Urothelium cell line (cell line): ENCODE data around the gene ADAMTS17.

ENCODE experiments used
- DNase-seq: peaks from one replicate; pipeline ENCODE4 v3.0.0; 2011; ENCODE audit warnings: low spot score, mixed read lengths
- FAIRE-seq: peaks from 2 replicates; lab custom pipeline; 2011; peaks lifted over from hg19 to GRCh38; lab: Jason Lieb, UNC

Gene ADAMTS17

DNA sequence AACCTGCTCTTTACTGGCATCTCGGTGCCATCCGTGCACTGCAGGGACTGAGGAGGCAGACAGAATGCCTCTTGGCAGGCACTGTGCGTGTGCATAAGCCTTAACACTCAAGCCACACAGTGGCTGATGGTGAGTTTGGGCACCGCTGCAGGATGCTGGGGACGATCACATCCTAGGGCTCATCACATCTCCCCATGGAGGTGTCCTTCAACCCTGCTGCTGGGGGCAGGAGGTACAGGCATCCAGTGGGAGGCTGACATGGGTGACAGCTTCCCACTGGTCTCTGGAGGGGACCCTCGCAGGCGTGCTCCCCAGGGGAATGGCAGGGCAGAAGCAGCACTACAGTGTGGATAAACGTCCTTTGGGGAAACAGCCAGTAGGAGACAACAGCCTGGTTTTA, 190.9 kb downstream of the ADAMTS17 start:
- DNase-seq (no peak), FAIRE-seq (no peak)

DNA sequence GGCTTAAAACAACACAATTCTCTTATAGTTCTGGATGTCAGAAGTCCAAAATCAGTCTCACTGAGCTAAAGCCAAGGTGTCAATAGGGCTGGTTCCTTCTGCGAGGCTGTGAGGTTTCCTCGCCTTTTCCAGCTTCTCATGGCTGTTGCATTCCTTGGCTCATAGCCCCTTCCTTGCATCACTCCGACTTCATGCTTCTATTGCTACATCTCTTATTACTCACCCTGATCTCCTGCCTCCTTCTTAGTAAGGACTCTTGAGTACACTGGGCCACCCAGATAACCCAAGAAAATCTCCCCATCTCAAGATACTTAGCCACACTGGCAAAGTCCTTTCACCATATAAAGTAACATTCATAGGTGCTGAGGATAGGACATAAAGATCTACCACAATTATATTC, 193.9 kb downstream of the ADAMTS17 start:
- DNase-seq (no peak), FAIRE-seq (no peak)

DNA sequence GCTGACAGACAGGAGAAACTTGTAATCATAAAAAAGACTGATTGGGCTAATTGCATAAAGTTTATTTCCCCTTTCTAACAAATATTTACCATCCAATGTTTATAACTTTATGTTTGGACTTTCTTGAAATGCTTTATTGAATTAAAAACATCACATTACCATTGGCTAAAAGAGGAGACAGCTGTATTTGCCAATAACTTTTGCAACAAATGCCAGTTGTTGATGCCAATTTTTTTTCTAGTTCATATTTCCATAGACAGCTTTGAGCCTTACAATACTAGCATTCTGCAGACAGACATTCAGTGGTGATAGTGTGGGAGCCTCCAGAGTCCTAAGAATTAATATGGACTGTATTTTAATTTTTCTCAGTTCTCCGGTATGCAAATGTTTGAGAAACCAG, 198.4 kb downstream of the ADAMTS17 start:
- DNase-seq, result no peak

DNA sequence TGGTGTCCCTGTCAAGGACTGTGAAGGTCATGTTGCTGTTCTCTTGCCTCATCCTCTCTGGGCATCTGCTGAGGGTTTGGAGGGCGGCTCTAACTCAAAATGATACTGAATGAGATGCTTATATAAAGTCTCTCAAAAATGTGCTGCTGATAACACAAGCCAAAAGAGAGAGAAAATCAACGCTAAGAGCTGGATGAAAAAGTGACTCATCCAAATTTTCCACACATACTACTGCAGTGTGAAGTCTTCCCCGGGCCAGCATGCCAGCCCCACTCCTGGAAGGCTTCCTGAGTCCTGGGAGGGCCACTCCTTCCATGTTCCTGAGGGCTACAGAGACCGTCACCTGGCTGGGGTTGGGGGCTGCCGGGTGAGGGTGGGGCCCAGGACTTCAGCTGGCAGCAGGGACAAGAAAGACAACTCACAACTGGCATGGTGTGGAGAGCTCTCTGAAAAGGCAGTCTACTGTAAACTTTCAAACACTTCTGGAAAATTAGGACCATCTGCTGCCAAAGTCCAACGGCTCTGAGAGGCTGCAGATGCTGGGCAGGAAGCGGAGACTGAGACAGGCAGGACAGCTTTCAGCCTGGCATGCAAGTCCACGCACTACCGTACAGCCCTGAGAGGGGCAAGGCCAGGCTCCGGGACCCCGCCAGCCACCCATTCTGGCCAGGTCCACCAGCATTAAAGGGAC, 200.3 kb downstream of the ADAMTS17 start:
- no peak for DNase-seq

More for the DNA sequence above, 198.4 kb downstream of the ADAMTS17 start:
- no peak for FAIRE-seq

DNA sequence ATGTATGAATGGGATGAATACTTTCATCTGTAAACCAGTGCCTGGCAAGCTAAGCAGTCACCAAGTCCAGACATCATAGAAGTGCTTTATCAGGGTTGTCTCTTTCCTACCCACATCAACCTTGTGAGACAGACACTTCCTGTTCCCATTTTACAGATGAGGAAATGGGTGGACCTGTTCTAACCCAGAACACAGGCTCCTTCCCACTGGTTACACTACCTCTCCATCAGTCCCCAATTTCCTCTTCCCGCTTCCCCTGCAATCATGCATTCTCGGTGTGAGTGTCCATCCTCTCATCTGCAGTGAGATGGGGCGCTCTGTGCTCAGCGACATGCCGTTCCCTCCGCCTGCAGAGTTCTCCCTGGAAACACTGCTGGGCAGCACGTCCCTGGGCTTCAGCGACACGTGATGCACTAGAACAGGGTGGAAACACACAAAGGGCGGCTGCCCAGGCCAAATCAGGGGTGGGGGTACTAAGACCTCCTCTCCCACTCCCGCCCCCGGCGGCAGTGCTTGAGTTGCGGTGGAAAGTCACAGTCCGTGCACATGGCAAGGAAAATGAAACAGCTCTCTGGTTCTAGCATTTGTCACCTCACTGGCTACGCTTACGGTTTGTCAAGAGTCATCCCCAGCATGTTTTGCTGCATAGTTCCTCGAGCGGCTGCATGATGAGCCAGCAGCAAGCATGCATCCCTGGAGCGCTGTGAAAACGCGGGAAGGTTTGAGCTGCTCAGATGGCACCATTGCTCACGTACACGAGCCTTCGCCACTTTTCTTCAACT, 201.1 kb downstream of the ADAMTS17 start:
- DNase-seq (no peak), FAIRE-seq (no peak)

More for the DNA sequence above, 200.3 kb downstream of the ADAMTS17 start:
- FAIRE-seq, result no peak

DNA sequence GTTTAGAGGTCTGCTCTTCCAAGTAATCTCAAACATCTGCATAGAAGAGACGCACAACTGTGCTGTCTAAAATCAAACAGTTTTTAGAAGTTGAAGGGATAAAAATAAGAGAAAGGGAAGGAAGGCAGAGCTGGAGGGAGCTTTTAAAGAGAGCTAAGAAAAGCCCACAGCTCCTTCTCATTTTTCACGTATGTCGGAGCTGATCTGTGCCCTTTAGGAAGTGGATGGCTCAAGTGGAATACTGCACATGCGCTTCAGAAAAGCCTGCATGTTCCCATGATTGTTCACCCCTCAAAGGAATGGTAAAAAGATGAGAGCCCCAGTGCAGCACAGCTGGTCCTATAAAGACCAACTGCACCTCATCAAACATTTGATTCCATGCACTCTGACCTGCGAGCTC, 207.2 kb downstream of the ADAMTS17 start:
- DNase-seq, result no peak
- FAIRE-seq, result no peak

DNA sequence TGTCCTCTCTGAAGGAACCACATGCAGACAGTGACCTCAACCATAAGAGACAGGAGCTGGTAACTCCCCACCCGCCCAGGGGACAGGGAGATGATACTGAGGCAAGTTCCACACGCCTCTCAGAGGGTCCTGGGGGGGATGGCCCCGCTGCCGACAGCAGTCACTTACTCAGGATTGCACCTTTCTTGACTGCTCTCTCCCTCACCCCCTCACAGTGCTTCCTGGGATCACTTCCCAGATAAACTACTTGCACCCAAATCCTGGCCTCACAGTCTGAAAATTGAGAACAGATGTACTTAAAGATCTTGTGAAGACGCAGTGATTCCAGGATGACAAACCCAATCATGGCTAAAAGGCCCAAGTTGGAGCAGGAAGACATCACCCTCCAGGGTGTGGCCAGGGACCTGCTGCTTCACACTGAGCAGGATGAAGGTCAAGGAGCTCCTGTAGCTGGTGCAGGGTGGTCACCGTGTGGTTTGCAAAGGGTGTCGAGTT, 207.6 kb downstream of the ADAMTS17 start:
- DNase-seq, result no peak
- no peak for FAIRE-seq

DNA sequence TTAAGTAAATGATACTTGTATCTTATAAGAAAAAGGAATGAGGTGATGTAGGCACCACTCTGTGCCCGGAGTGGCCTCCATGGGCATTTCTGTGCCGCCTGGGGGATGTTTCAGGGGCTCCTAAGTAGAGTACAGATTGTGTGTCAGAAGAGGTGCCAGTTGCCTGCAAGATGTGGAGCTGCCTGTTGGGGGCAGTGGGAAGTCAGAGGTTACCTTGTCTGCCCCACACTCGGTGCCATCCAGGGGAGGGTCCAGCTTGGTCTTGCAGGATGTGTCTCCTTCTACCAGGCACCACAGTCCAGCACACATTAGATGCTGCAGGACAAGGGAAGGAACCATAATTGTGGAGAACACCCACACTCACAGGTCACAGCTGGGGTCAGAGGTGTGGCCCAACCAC, 208.8 kb downstream of the ADAMTS17 start:
- DNase-seq, result no peak
- FAIRE-seq, result no peak

DNA sequence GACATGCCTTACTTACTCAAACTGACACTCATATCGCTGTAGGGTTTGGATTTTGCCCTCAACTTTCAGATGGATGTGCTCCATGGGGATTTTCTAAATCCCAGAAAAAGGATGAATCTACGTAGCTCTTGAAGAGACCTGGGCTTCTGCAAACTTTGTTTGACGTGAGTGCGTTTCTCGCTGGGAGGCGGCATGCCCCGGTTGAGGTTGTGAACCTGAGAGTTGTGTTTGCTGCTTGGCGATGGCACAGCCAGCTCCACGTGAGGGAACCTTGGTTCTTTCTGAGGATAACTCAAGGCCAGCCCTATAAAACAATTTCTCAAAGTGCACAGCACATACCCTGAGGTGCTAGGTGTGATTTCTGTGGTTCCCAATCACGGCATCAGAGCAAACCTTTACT, 209.5 kb downstream of the ADAMTS17 start:
- DNase-seq, result no peak
- no peak for FAIRE-seq

DNA sequence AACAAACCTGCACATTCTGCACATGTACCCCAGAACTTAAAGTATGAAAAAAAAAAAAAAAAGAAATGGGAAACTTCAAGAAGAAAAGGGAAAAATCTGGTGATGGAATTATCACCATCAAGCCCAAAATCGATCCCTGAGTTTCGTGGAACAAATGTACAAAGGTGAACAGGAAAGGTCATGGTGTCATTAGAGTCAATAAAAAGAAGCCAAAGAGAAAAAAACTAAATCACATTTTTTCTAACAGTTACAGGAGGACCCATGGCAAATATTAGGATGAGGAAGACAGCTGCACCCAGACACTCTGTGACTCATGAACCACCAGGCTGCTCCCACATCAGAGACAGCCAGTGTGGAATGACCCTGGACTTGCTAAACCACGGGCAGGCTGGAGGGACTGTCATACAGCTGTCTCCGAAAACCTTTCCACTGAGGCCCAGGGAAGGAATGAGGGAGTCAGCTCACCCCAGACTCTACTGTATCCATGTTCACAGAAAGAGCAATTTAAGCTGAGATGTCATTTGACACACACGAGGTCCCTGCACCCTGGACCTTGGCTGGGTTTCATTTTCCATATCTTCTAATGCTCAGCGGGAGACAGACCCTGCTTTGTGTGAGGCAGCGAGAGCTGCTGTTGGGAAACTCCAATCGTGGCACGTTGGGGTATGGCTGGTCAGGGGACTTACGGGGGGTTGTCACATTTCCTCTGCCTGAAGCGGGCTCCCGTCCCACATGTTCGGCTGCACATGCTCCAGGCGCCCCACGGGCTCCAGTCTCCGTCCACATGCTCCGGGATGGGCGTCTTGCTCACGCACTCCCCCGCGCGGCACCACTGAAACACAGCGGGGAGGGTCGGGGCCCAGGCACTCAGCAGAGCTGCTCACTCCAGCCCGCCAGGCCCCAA, 210.2 kb downstream of the ADAMTS17 start:
- DNase-seq (peak; percentile 37), FAIRE-seq (no peak)

DNA sequence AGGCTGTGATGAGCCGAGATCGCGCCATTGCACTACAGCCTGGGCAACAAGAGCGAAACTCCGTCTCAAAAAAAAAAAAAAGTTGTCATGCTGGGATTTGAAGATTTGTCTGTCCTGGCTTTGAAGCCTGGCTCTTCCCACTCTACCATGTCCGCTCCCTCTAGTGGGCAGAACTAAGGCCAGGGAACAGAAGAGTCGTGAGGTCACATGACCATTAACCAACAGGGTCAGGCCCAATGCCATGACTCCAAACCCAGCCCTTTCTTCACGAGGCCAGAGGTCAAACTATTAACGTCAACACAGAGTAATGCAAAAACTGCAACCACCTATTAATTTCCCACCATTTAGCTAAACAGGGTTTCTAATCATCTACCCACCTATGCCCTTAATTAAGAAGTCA, 212.1 kb downstream of the ADAMTS17 start:
- no peak for DNase-seq
- no peak for FAIRE-seq

DNA sequence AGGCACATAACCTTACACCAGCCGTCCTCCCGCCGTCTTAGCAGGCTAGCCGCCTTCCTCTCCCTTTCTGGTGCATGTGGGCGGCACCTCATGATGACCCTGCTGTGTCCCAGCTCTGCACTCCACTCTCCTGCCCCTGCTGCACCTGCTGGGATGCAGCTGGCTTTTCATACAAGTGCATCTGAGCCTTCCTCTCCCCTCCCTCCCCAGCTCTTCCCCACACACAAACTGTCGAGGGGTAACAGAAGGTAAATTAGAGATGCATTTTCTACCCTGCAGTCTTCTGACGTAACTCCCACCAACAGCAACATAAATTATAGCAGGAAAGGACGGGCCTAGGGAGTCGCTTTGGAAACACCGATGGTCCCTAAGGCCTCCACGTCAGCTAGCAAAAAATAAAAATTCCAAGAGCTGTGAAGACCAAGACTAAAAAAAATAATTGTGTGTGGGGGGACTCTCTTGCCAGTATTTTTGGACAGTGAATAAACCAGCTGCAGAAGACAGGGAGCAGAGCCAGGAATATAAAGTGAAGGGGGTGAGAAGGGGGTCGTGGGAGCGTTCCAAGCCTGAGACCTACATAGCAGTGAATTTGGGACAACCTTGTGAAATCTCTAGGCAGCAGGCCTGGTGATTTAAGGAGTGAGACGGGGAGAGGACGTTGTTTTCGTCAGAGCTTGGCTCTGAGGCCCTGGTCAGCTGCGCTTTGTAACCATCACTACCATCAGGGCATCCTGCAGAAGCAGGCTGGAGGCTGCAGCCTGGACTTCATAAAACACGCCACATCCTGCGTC, 216.2 kb downstream of the ADAMTS17 start:
- FAIRE-seq (peak; percentile 55), DNase-seq (no peak)

DNA sequence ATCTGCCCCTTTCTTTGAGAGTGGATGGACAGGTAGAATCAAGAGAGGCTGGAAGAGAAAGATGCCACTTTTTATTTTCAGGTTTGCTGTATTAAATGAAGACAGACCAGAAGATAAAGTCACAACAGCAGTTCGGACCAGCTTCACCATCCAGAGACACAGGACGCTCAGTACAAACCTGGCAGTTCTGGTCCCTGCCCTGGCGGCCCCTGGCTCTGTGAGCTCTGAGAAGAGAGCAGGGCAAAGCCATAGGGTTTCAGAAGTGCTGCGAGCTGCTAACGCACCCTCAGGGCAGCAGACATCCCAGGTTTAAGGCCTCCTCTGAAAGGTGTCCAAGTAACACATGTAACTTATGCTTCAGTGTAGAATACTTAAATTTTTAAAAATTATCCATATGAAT, 216.8 kb downstream of the ADAMTS17 start:
- DNase-seq, result no peak
- no peak for FAIRE-seq

DNA sequence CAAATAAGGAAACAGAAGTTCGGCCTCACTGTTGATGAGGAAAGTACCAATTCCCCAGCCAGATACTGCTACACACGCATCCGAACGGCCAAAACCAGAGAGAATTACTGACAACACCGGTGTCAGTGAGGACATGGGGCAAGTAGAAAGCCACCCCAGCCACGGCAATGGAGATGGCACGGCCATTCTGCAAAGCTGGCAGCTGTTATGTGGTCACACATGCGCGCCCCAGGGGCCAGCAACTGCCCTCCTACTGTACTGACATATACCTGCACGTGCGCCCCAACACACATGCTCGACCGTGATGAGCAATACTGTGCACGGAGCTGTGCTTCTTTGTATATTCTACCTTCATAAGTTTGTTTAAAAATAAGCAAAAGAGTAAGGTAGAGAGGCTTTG, 217.4 kb downstream of the ADAMTS17 start:
- no peak for FAIRE-seq
- DNase-seq, result no peak

DNA sequence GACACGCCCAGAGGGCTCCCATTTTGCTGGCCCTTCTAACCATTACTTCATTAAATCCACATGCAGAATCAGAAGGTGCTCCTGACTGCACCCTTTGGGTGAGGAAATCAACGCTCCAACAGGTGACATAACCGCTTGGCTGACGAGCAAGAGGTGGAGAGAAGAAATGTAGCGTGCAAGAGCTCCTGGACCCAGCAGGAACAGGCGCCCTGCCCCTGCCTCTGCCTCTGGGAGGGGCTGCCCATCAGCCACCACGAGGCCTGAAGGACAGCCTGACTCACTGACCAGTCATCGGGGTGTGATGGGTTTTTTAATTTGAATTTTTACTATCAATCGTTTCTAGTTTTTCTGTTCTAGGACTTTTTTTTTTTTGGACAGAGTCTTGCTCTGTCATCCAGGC, 218.2 kb downstream of the ADAMTS17 start:
- FAIRE-seq (no peak), DNase-seq (no peak)

DNA sequence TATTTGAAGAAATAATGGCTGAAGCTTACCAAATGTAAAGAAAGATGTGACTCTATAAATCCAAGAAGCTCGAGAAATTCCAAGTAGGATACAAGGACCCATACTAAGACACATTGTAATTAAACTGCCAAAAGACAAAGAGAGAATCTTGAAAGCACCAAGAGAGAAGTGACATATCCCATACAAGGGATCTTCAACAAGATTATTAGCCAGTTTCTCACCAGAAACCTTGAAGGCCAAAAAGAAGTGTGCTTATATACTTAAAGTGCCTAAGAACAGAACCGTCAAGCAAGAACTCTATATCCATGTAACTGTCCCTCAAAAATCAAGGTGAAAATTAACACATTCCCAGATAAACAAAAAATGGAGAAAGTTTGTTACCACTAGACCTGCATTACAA, 220.5 kb downstream of the ADAMTS17 start:
- DNase-seq, result no peak
- FAIRE-seq, result no peak

DNA sequence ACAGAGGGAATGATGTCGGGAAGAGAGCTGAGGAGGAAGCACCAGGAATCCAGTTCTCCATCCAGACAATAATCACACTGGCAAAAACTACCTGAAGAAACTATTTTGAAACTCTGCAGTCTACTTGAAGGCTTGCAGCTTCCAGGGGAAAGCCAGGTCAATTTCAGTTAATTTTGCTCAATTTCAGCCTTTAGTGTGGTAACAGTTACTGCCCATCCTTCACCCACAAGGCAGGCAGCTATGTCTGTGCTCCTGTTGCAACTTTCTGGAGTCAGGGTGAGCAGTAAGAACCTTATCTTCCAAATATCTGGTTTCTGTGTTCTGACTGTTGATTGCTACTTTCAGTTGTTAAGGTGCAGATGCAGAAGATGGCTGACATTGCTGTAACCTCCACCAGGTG, 221.7 kb downstream of the ADAMTS17 start:
- no peak for FAIRE-seq
- no peak for DNase-seq

DNA sequence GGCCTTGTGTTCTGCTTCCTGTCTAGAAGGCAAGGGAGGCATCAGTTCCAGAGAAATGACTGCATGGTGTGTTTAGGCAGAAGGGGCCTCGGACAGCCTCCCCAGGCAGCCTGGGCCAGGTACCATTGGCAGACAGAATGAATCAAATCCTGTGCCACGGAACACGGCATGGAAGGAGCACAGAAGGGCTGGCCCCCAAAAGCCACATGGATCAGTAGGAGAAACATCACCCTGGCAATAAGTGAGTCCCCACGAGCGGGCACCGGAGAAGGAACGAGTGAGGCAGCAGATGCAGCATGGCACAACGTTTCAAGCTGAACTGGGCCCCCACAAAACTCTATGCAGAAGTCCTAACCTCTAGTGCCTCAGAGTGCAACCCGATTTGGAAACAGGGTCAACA, 223.2 kb downstream of the ADAMTS17 start:
- FAIRE-seq (no peak), DNase-seq (no peak)

DNA sequence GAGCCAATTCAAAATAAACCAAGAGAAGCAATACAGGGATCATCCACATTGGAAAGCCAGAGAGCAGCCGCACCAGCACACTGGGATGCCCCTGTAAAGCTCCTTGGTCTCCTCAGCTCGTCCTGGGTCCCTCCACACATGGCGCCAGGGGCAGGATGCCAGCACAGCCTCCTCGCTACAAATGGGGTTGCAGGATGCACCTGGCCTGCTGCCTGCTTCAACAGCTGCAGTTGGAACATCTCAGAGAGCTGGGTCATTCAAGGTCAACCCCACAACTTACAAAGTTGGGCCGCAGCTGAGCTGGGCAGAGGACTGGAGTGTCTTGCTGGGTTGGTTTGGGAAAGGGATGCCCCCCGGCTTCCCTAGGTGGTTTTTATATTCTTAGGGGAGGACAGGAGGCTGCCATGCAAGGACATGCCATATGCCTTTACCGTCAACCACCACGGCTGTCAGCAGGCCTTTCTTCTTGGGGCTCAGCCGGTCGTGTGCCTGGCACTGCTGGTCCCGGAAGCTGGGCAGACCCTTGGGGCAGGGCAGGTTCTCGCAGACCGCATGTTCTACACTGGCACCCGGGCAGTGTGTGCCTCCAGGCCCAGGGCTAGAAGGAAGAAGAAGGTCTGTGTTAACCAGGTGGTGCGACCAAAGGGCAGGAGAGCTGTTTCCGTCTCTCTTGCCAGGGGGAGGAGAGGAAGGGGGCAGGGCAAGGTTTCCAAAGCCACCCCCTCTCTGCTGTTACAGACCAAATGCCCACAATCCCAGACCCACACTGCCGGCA, 225.2 kb downstream of the ADAMTS17 start:
- DNase-seq (peak; percentile 20), FAIRE-seq (no peak)

DNA sequence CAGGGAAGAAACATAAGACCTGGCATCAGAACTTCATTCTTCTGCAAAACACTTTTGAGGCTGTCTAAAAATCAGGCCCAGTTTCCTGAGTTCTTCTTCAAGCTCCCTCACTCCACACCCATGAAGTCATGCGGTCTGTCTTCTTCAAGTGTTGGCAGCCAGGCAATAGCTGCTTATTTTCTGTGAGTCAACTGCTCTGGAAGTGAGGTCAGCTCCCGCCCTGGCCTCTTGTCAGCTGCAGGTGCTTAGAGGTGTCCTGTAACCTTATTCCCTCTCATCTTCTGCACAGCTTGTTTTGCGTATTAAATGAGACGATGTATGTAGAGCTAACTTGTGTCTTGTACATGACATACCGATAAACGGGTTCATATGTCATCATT, 226.1 kb downstream of the ADAMTS17 start:
- FAIRE-seq (peak; percentile 70), DNase-seq (peak; percentile 88)
